ENCODE results near the gene MRGPRF.

- no peak for TF ChIP-seq CTCF (IDR thresholded peaks at IDR 0.05)
- TF ChIP-seq POLR2A (IDR thresholded peaks at IDR 0.05): no peak
Measured at GRCh38 chr11:68959465-68960293, 53.4 kb downstream of the MRGPRF start.
